ENCODE measurements around the gene ATP6V1B1. TPM values are rescaled to one million over a fixed set of nuclear protein-coding genes. Genes with fewer than 3 reads are reported as not detected.

The ATP6V1B1 gene
- total RNA-seq, 3 donors from 2014 or later (not counting 1 experiment from before 2014, with no cell fraction given), result not detected

- Histone ChIP-seq H3K9me3 (ENCODE audit: control insufficient read depth, insufficient read depth, low read length) (no peaks in the 10 kb centered on the region), H3K4me1 (ENCODE audit: control insufficient read depth, insufficient read depth, low read length) (no peaks in the 10 kb centered on the region), H3K27ac (ENCODE audit: low read length) (no peak overlapping the region), H3K27me3 (ENCODE audit: control insufficient read depth, insufficient read depth, low read length) (no peaks in the 10 kb centered on the region), H3K4me3 (ENCODE audit: low read length) (no peak overlapping the region), H3K36me3 (ENCODE audit: control insufficient read depth, insufficient read depth, low read length) (no peaks in the 10 kb centered on the region)
- Mint-ChIP-seq H3K27me3 (ENCODE audit: low read depth in 2 of 2) (peaks cover 8 to 15% of the 10 kb centered on the region in 2 donors), H3K4me1 (no peaks in the 10 kb centered on the region), H3K4me3 (no peak overlapping the region), H3K9me3 (no peaks in the 10 kb centered on the region), H3K36me3 (no peaks in the 10 kb centered on the region), H3K27ac (no peak overlapping the region)
- intact Hi-C loops (cut with micrococcal nuclease), result loop anchor here (2.0 kb wide), 1 partner anchor 61 kb away; no protein-coding TSS in a partner anchor
- DNase-seq, result no peak
- TF ChIP-seq, protein P1, sequence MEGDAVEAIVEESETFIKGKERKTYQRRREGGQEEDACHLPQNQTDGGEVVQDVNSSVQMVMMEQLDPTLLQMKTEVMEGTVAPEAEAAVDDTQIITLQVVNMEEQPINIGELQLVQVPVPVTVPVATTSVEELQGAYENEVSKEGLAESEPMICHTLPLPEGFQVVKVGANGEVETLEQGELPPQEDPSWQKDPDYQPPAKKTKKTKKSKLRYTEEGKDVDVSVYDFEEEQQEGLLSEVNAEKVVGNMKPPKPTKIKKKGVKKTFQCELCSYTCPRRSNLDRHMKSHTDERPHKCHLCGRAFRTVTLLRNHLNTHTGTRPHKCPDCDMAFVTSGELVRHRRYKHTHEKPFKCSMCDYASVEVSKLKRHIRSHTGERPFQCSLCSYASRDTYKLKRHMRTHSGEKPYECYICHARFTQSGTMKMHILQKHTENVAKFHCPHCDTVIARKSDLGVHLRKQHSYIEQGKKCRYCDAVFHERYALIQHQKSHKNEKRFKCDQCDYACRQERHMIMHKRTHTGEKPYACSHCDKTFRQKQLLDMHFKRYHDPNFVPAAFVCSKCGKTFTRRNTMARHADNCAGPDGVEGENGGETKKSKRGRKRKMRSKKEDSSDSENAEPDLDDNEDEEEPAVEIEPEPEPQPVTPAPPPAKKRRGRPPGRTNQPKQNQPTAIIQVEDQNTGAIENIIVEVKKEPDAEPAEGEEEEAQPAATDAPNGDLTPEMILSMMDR (IDR thresholded peaks at IDR 0.05), result no peak
- ATAC-seq, result no peak
- WGBS (ENCODE audit: insufficient coverage), result 60% methylated on average over 2 of the region's 2 CpGs
Measured at GRCh38 chr2:70921839-70922234, 13.9 kb upstream of the ATP6V1B1 start.

- Histone ChIP-seq H3K4me1 (ENCODE audit: control insufficient read depth, insufficient read depth, low read length) (no peaks in the 10 kb centered on the region), H3K9me3 (ENCODE audit: control insufficient read depth, insufficient read depth, low read length) (no peaks in the 10 kb centered on the region), H3K4me3 (ENCODE audit: low read length) (no peak overlapping the region), H3K27ac (ENCODE audit: low read length) (no peak overlapping the region), H3K36me3 (ENCODE audit: control insufficient read depth, insufficient read depth, low read length) (no peaks in the 10 kb centered on the region), H3K27me3 (ENCODE audit: control insufficient read depth, insufficient read depth, low read length) (no peaks in the 10 kb centered on the region)
- WGBS (ENCODE audit: insufficient coverage), result 86% methylated on average over 18 of the region's 18 CpGs
- Mint-ChIP-seq H3K4me3 (no peak overlapping the region), H3K36me3 (no peaks in the 10 kb centered on the region), H3K27me3 (ENCODE audit: low read depth in 2 of 2) (peaks cover 5 to 12% of the 10 kb centered on the region in 2 donors), H3K4me1 (no peaks in the 10 kb centered on the region), H3K27ac (no peak overlapping the region), H3K9me3 (no peaks in the 10 kb centered on the region)
- ATAC-seq, result no peak
- TF ChIP-seq, protein P1 (IDR thresholded peaks at IDR 0.05), result no peak
- intact Hi-C loops (cut with micrococcal nuclease), result no loop called here
- peak in 1 of 2 donors; percentile 11 for DNase-seq
Measured at GRCh38 chr2:70922235-70923234, 13.2 kb upstream of the ATP6V1B1 start.

- H3K27ac Mint-ChIP-seq, result no peak overlapping the region
- no peak overlapping the region for H3K4me3 Mint-ChIP-seq
- H3K4me1 Mint-ChIP-seq, result no peaks in the 10 kb centered on the region
- Histone ChIP-seq H3K9me3 (ENCODE audit: control insufficient read depth, insufficient read depth, low read length) (no peaks in the 10 kb centered on the region), H3K4me1 (ENCODE audit: control insufficient read depth, insufficient read depth, low read length) (no peaks in the 10 kb centered on the region), H3K27me3 (ENCODE audit: control insufficient read depth, insufficient read depth, low read length) (no peaks in the 10 kb centered on the region), H3K4me3 (ENCODE audit: low read length) (no peak overlapping the region), H3K36me3 (ENCODE audit: control insufficient read depth, insufficient read depth, low read length) (no peaks in the 10 kb centered on the region), H3K27ac (ENCODE audit: low read length) (no peak overlapping the region)
- TF ChIP-seq, protein P1 (IDR thresholded peaks at IDR 0.05), result no peak
- peaks cover 0 to 17% of the 10 kb centered on the region in 2 donors for H3K27me3 Mint-ChIP-seq (ENCODE audit: low read depth in 2 of 2)
- WGBS (ENCODE audit: insufficient coverage), result 60% methylated on average over 9 of the region's 10 CpGs
- no peaks in the 10 kb centered on the region for H3K36me3 Mint-ChIP-seq
- intact Hi-C loops (cut with micrococcal nuclease), result no loop called here
- peak; percentile 12 to 35 for DNase-seq
- ATAC-seq, result peak in 1 of 3 donors; percentile 31
- no peaks in the 10 kb centered on the region for H3K9me3 Mint-ChIP-seq
Measured at GRCh38 chr2:70923378-70924015, 12.2 kb upstream of the ATP6V1B1 start.

All from natural killer cell (primary cell).